KOPT-K1 (cell line): Measurements from ENCODE around the gene TMEM221.

Experiments used
- H3K27ac ChIP-seq: fragments of 200-600 bp; sonication (generic); 2 replicates; pipeline ENCODE4 v1.5.1; 2016; ENCODE audit warnings: antibody characterized with exemption, mild to moderate bottlenecking, low read depth, low read length; ENCODE audit not compliant: poor library complexity, severe bottlenecking
- H3K36me3 ChIP-seq: fragments of 200-600 bp; sonication (generic); 2 replicates; pipeline ENCODE4 v1.5.1; 2017; ENCODE audit warnings: antibody characterized with exemption, mild to moderate bottlenecking, low read length, moderate library complexity; ENCODE audit not compliant: insufficient read depth
- H3K9me3 ChIP-seq: fragments of 200-600 bp; sonication (generic); 2 replicates; pipeline ENCODE4 v1.5.1; 2017; ENCODE audit warnings: antibody characterized with exemption, low read length, mild to moderate bottlenecking; ENCODE audit not compliant: insufficient read depth, poor library complexity, severe bottlenecking

TMEM221 gene

GRCh38 chr19:17460372-17461230 is 12.1 kb upstream of the TMEM221 start, which contains the start of gene NXNL1:
NXNL1 (minus strand) TSS chr19:17460926; CDS start chr19:17460869, 57 bp downstream.
- H3K27ac ChIP-seq: no peak within 1 kb of the TSS
- H3K36me3 ChIP-seq: no peaks in the 10 kb centered on the region
- no peaks in the 10 kb centered on the region for H3K9me3 ChIP-seq

GRCh38 chr19:17458970-17459369 is 10.5 kb upstream of the TMEM221 start:
- no peaks in the 10 kb centered on the region for H3K9me3 ChIP-seq
- no peak overlapping the region for H3K27ac ChIP-seq
- no peaks in the 10 kb centered on the region for H3K36me3 ChIP-seq

- Histone ChIP-seq H3K36me3 (no peaks in the 10 kb centered on the region), H3K27ac (no peak overlapping the region), H3K9me3 (no peaks in the 10 kb centered on the region)
These were observed 9.1 kb upstream of the TMEM221 start for GRCh38 chr19:17457616-17458015.

- H3K36me3 ChIP-seq: no peaks in the 10 kb centered on the region
- no peaks in the 10 kb centered on the region for H3K9me3 ChIP-seq
- no peak overlapping the region for H3K27ac ChIP-seq
These were observed 7.7 kb upstream of the TMEM221 start for GRCh38 chr19:17456127-17456526.

- H3K36me3 ChIP-seq: no peaks in the 10 kb centered on the region
- H3K27ac ChIP-seq: no peak overlapping the region
- no peaks in the 10 kb centered on the region for H3K9me3 ChIP-seq
These were observed 7.0 kb upstream of the TMEM221 start for GRCh38 chr19:17455308-17456123.

GRCh38 chr19:17454576-17455071 is 6.2 kb upstream of the TMEM221 start:
- Histone ChIP-seq H3K36me3 (no peaks in the 10 kb centered on the region), H3K9me3 (no peaks in the 10 kb centered on the region), H3K27ac (no peak overlapping the region)

GRCh38 chr19:17451820-17452219 is 3.4 kb upstream of the TMEM221 start:
- Histone ChIP-seq H3K9me3 (no peaks in the 10 kb centered on the region), H3K36me3 (no peaks in the 10 kb centered on the region), H3K27ac (no peak overlapping the region)

- Histone ChIP-seq H3K9me3 (no peaks in the 10 kb centered on the region), H3K27ac (no peak overlapping the region)
These were observed 2.0 kb upstream of the TMEM221 start for GRCh38 chr19:17450264-17451075.

GRCh38 chr19:17447704-17448130 is 751 bp downstream of the TMEM221 start:
- no peak overlapping the region for H3K27ac ChIP-seq
- H3K9me3 ChIP-seq: no peaks in the 10 kb centered on the region
- no peaks in the 10 kb centered on the region for H3K36me3 ChIP-seq

More at GRCh38 chr19:17450264-17451075, 2.0 kb upstream of the TMEM221 start:
- H3K36me3 ChIP-seq: no peaks in the 10 kb centered on the region

GRCh38 chr19:17445526-17446165 is 2.8 kb downstream of the TMEM221 start:
- Histone ChIP-seq H3K9me3 (no peaks in the 10 kb centered on the region), H3K36me3 (no peaks in the 10 kb centered on the region), H3K27ac (no peak overlapping the region)

GRCh38 chr19:17441241-17442021 is 7.0 kb downstream of the TMEM221 start:
- H3K27ac ChIP-seq: no peak overlapping the region
- no peaks in the 10 kb centered on the region for H3K36me3 ChIP-seq
- no peaks in the 10 kb centered on the region for H3K9me3 ChIP-seq

GRCh38 chr19:17436874-17437267 is 11.6 kb downstream of the TMEM221 start:
- Histone ChIP-seq H3K36me3 (no peaks in the 10 kb centered on the region), H3K27ac (no peak overlapping the region), H3K9me3 (no peaks in the 10 kb centered on the region)

GRCh38 chr19:17436094-17436873 is 12.2 kb downstream of the TMEM221 start:
- no peaks in the 10 kb centered on the region for H3K9me3 ChIP-seq
- no peak overlapping the region for H3K27ac ChIP-seq
- H3K36me3 ChIP-seq: no peaks in the 10 kb centered on the region
